HepG2 (cell line): Measurements from ENCODE around the gene HDHD3. TPM values are rescaled to one million over a fixed set of nuclear protein-coding genes. Genes with fewer than 3 reads are reported as not detected.
A peak's percentile ranks its signal among the peaks of the same experiment; 100 is the strongest.

ENCODE experiments used
- ARID2 ChIP-seq: sonication (generic); formaldehyde crosslinking; IDR thresholded peaks from 2 replicates; pipeline ENCODE4 v1.8.1; 2022; ENCODE audit warnings: mild to moderate bottlenecking, missing genetic modification reagents, borderline replicate concordance
- CC2D1A ChIP-seq: sonication (generic); formaldehyde crosslinking; IDR thresholded peaks from 2 replicates; pipeline ENCODE4 v1.8.1; 2023; ENCODE audit warnings: mild to moderate bottlenecking, missing genetic modification reagents
- FOXA1 ChIP-seq, 2 experiments: fragments of 450-650 bp in 1 of 2; sonication (generic) in 1 of 2; formaldehyde crosslinking in 1 of 2; IDR thresholded peaks; 2 replicates each; pipeline versions ENCODE4 v1.4.0 to v1.6.1; 2016 to 2020; ENCODE audit warnings: missing genetic modification reagents in 1 of 2
- FOXJ3 ChIP-seq: sonication (generic); formaldehyde crosslinking; IDR thresholded peaks from 2 replicates; pipeline ENCODE4 v1.4.0; 2020; ENCODE audit warnings: missing genetic modification reagents, mild to moderate bottlenecking, borderline replicate concordance
- GATA4 ChIP-seq: sonication (generic); IDR thresholded peaks from 2 replicates; pipeline ENCODE4 v1.6.1; 2016; ENCODE audit warnings: antibody characterized with exemption, low read depth, borderline replicate concordance
- KLF6 ChIP-seq: IDR thresholded peaks from 2 replicates; pipeline ENCODE4 v1.8.0; 2016; ENCODE audit warnings: missing biosample characterization, missing genetic modification reagents
- MEF2D ChIP-seq: sonication (generic); formaldehyde crosslinking; IDR thresholded peaks from 2 replicates; pipeline ENCODE4 v1.5.1; 2020; ENCODE audit warnings: mild to moderate bottlenecking, missing genetic modification reagents
- NR2F6 ChIP-seq, 2 experiments: IDR thresholded peaks; 2 replicates each; pipeline ENCODE4 v1.6.1; 2016; ENCODE audit warnings: antibody characterized with exemption in 1 of 2, mild to moderate bottlenecking in 1 of 2
- POLR2AphosphoS5 ChIP-seq: IDR thresholded peaks from 2 replicates; pipeline ENCODE4 v1.6.1; 2012; ENCODE audit warnings: low read depth, low read length
- RFX3 ChIP-seq: IDR thresholded peaks from 2 replicates; pipeline ENCODE4 v1.6.1; 2016; ENCODE audit warnings: missing biosample characterization, missing genetic modification reagents
- SALL2 ChIP-seq: sonication (generic); formaldehyde crosslinking; IDR thresholded peaks from 2 replicates; pipeline ENCODE4 v1.8.1; 2023; ENCODE audit warnings: mild to moderate bottlenecking, missing genetic modification reagents, inconsistent platforms
- SRF ChIP-seq: IDR thresholded peaks from 2 replicates; pipeline ENCODE4 v1.6.1; 2011; ENCODE audit warnings: mild to moderate bottlenecking, low read depth, low read length, moderate library complexity
- TP53 ChIP-seq: sonication (generic); formaldehyde crosslinking; conservative IDR thresholded peaks from 2 replicates; pipeline ENCODE4 v1.4.0; 2020; ENCODE audit warnings: missing genetic modification reagents
- ZFP36L1 ChIP-seq: sonication (generic); formaldehyde crosslinking; IDR thresholded peaks from 2 replicates; pipeline ENCODE4 v1.8.0; 2022; ENCODE audit warnings: mild to moderate bottlenecking, missing genetic modification reagents, moderate library complexity
- ZNF234 ChIP-seq: sonication (generic); formaldehyde crosslinking; conservative IDR thresholded peaks from 2 replicates; pipeline ENCODE4 v1.5.1; 2020; ENCODE audit warnings: mild to moderate bottlenecking, missing genetic modification reagents
- ZNF629 ChIP-seq: sonication (generic); formaldehyde crosslinking; conservative IDR thresholded peaks from 2 replicates; pipeline ENCODE4 v1.5.0; 2020; ENCODE audit warnings: missing genetic modification reagents
- ZNF687 ChIP-seq: sonication (generic); formaldehyde crosslinking; IDR thresholded peaks from 2 replicates; pipeline ENCODE4 v1.5.1; 2020; ENCODE audit warnings: mild to moderate bottlenecking, missing genetic modification reagents, moderate library complexity
- ZSCAN12 ChIP-seq: sonication (generic); formaldehyde crosslinking; IDR thresholded peaks from 2 replicates; pipeline ENCODE4 v1.9.0; 2021; ENCODE audit warnings: mild to moderate bottlenecking, missing genetic modification reagents
- ZSCAN21 ChIP-seq: sonication (generic); formaldehyde crosslinking; IDR thresholded peaks from 2 replicates; pipeline ENCODE4 v1.8.0; 2022; ENCODE audit warnings: mild to moderate bottlenecking, missing genetic modification reagents, moderate library complexity, borderline replicate concordance
- ZSCAN9 ChIP-seq: IDR thresholded peaks from 2 replicates; pipeline ENCODE4 v1.6.1; 2016; ENCODE audit warnings: borderline replicate concordance
- polyA plus RNA-seq, 8 experiments: library from polyadenylated mRNA; depleted of rRNA in 3 of 8; stranded (reverse) in 7 of 8; unstranded in 1 of 8; fragments of >200 nt; fragmentation: Illumina TruSeq in 4 of 8; extraction: Trizol in 4 of 8; gene quantifications; 2 replicates each; pipeline versions ENCODE4 v1.2.1 to v1.2.3, GENCODE V29; 2011 to 2016; ENCODE audit warnings: low read depth in 4 of 8, missing spikeins in 1 of 8, mixed read lengths in 1 of 8; ENCODE audit not compliant: insufficient read depth in 1 of 8
- total RNA-seq, 5 experiments: library from RNA; depleted of rRNA; stranded (reverse); fragments of >200 nt; fragmentation: Illumina TruSeq; extraction: Trizol; gene quantifications; 2 replicates each; pipeline ENCODE4 v1.2.3, GENCODE V29; 2016; ENCODE audit warnings: low read depth in 1 of 5
- TF ChIP-seq, protein P1 (sequence below): sonication (generic); formaldehyde crosslinking; IDR thresholded peaks from 2 replicates; pipeline ENCODE4 v1.8.0; 2022; ENCODE audit warnings: mild to moderate bottlenecking, missing genetic modification reagents, moderate library complexity
- TF ChIP-seq, protein P2 (sequence below): sonication (generic); formaldehyde crosslinking; IDR thresholded peaks from 2 replicates; pipeline ENCODE4 v1.4.0; 2020; ENCODE audit warnings: mild to moderate bottlenecking, missing genetic modification reagents

HDHD3 gene
- total and polyA plus RNA-seq, 2 of the 13 experiments (the other 11 are each of a cell fraction or from before 2014, with no cell fraction given): 23.1 to 38.5 TPM

DNA sequence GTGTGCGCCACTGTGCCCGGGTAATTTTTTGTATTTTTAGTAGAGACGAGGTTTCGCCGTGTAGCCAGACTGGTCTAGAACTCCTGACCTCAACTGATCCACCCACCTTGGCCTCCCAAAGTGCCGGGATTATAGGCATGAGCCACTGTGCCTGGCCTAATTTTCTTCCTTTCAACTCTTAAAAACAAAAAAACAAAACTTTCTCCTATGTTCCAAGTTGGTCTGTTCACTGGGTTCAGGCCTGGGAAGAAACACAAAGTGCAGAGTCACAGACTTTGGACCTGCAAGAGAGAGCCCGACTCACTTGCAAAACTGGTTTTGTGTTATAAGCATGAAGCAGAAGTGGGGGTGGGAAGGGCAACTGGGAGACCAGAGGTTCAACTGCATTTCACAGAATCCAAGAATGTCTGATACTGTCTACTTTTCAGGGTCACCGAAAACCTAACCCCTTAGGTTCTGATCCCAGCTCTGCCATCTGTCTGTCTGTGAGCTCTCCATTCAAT lies 5.2 kb upstream of the HDHD3 start (continued):
- TF ChIP-seq FOXA1 (IDR thresholded peaks at IDR 0.05) (no peak), FOXA1 (CRISPR knock-in tag; IDR thresholded peaks at IDR 0.05) (peak; percentile 12; the same call in 1 of the 2 replicates), ZFP36L1 (CRISPR knock-in tag) (no peak), SRF (no peak; the same call in 1 of the 2 replicates), POLR2AphosphoS5 (peak; percentile 21; the same call in 1 of the 2 replicates), NR2F6 (IDR thresholded peaks at IDR 0.05) (peak; percentile 38; the same call in 1 of the 2 replicates), NR2F6 (CRISPR knock-in tag; IDR thresholded peaks at IDR 0.05) (peak; percentile 77), ZNF687 (CRISPR knock-in tag) (no peak), ZSCAN9 (CRISPR knock-in tag) (no peak), TP53 (CRISPR knock-in tag) (no peak), ZNF629 (CRISPR knock-in tag) (0 out of 2 replicates have a peak, but pooled peaks have one; percentile 10), KLF6 (CRISPR knock-in tag) (no peak), ZSCAN12 (CRISPR knock-in tag) (no peak), GATA4 (no peak), FOXJ3 (CRISPR knock-in tag) (peak; percentile 29; the same call in 1 of the 2 replicates), RFX3 (CRISPR knock-in tag) (no peak), SALL2 (CRISPR knock-in tag) (no peak), MEF2D (CRISPR knock-in tag) (no peak), ZSCAN21 (CRISPR knock-in tag) (no peak), ARID2 (CRISPR knock-in tag) (no peak), ZNF234 (no peak), CC2D1A (no peak)
- TF ChIP-seq, protein P1, sequence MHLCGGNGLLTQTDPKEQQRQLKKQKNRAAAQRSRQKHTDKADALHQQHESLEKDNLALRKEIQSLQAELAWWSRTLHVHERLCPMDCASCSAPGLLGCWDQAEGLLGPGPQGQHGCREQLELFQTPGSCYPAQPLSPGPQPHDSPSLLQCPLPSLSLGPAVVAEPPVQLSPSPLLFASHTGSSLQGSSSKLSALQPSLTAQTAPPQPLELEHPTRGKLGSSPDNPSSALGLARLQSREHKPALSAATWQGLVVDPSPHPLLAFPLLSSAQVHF (CRISPR knock-in tag): no peak
- TF ChIP-seq, protein P2, sequence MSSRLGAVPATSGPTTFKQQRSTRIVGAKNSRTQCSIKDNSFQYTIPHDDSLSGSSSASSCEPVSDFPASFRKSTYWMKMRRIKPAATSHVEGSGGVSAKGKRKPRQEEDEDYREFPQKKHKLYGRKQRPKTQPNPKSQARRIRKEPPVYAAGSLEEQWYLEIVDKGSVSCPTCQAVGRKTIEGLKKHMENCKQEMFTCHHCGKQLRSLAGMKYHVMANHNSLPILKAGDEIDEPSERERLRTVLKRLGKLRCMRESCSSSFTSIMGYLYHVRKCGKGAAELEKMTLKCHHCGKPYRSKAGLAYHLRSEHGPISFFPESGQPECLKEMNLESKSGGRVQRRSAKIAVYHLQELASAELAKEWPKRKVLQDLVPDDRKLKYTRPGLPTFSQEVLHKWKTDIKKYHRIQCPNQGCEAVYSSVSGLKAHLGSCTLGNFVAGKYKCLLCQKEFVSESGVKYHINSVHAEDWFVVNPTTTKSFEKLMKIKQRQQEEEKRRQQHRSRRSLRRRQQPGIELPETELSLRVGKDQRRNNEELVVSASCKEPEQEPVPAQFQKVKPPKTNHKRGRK (CRISPR knock-in tag): no peak
